OCI-LY3 (cell line): ENCODE results near the gene C18orf63.

Source experiments
- EZH2phosphoT487 ChIP-seq: fragments of 200-600 bp; shearing (Covaris generic); IDR thresholded peaks from 2 replicates; pipeline ENCODE4 v1.6.1; 2018; ENCODE audit warnings: antibody characterized with exemption, mixed run types, low read depth
- TF ChIP-seq, protein P1 (sequence below): fragments of 200-600, 300-600 bp; sonication (generic); IDR thresholded peaks from 2 replicates; pipeline ENCODE4 v1.5.1; 2014; ENCODE audit warnings: antibody characterized with exemption, low read length, low read depth

DNA sequence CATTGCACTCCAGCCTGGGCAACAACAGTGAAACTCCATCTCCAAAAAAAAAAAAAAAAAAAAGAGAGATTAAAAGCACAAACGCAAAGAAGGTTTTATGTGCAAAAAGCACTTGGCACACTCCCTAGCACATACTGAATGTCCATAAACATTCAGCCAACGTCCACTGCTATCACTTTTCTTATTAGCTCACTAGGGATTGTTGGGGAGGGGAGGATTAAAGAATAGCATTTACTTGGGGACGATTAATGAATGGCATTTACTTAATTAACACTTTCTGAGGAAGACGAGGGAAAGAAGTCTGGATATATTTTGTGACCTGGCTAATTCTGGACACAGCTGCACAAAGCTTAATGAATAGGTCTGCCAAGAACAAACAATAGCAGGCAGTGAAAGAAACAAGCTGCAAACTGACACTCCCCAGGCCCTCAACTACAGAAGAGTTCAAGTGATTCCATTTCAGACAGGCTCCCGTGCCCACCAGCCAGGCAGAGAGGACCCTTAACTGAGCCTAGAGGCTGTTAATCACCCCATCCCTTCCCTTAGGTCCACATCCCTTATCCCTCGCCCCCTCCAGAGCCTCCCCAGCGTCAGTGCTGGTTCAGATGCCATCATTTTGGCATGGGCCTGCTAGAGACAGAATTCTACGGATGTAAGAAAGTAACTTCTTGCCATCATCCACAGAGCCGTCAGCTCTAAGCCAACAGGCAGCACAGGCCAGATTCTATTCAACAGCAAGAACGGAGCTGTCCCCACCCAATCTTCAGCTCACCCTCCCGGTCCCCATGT is 31.3 kb upstream of the C18orf63 start:
- TF ChIP-seq, protein P1, sequence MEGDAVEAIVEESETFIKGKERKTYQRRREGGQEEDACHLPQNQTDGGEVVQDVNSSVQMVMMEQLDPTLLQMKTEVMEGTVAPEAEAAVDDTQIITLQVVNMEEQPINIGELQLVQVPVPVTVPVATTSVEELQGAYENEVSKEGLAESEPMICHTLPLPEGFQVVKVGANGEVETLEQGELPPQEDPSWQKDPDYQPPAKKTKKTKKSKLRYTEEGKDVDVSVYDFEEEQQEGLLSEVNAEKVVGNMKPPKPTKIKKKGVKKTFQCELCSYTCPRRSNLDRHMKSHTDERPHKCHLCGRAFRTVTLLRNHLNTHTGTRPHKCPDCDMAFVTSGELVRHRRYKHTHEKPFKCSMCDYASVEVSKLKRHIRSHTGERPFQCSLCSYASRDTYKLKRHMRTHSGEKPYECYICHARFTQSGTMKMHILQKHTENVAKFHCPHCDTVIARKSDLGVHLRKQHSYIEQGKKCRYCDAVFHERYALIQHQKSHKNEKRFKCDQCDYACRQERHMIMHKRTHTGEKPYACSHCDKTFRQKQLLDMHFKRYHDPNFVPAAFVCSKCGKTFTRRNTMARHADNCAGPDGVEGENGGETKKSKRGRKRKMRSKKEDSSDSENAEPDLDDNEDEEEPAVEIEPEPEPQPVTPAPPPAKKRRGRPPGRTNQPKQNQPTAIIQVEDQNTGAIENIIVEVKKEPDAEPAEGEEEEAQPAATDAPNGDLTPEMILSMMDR = no peak
- TF ChIP-seq EZH2phosphoT487 = no peak
